Coronary artery (tissue), 2 donors: ENCODE measurements around the gene FIGLA.

Experiments used
- DNase-seq: peaks from one replicate; pipeline ENCODE4 v3.0.0-alpha.2; 2017; ENCODE audit warnings: low spot score
- H3K27ac ChIP-seq, 2 donors: fragments of 200-600 bp; sonication (generic); one replicate each; pipeline ENCODE4 v1.5.1; 2016 to 2019
- H3K4me3 ChIP-seq: fragments of 200-600 bp; sonication (generic); 2 replicates; pipeline ENCODE4 v1.5.1; 2016; ENCODE audit warnings: mild to moderate bottlenecking, moderate library complexity
- CTCF ChIP-seq: fragments of 200-600 bp; sonication (generic); IDR thresholded peaks from one replicate; pipeline ENCODE4 v1.5.1; 2019; ENCODE audit warnings: antibody characterized with exemption

FIGLA gene

GRCh38 chr2:70790136-70790828 lies at the start of gene FIGLA:
TSS of gene FIGLA (minus strand) at chr2:70790643. CDS start at chr2:70790638, 5 bp downstream.
- TF ChIP-seq CTCF, result no peak
- Histone ChIP-seq H3K27ac (no peak within 1 kb of the TSS), H3K4me3 (peak within 1 kb of the TSS; percentile 57)
- DNase-seq, result no peak

- TF ChIP-seq CTCF, result no peak
- Histone ChIP-seq H3K4me3 (no peak overlapping the region), H3K27ac (no peak overlapping the region)
- no peak for DNase-seq
Measured at GRCh38 chr2:70837980-70838925, 47.8 kb upstream of the FIGLA start.

GRCh38 chr2:70835643-70836042 lies 45.2 kb upstream of the FIGLA start, which contains the start of gene CD207:
TSS of gene CD207 (minus strand) at chr2:70835816. CDS start at chr2:70835776, 40 bp downstream.
- Histone ChIP-seq H3K27ac (no peak within 1 kb of the TSS), H3K4me3 (no peak within 1 kb of the TSS)
- no peak for DNase-seq
- TF ChIP-seq CTCF, result no peak

- no peak for TF ChIP-seq CTCF
Measured at GRCh38 chr2:70834881-70835280, 44.4 kb upstream of the FIGLA start.

GRCh38 chr2:70834106-70834505 lies 43.7 kb upstream of the FIGLA start:
- no peak overlapping the region for H3K4me3 ChIP-seq
- H3K27ac ChIP-seq, result no peak overlapping the region
- no peak for DNase-seq
- no peak for TF ChIP-seq CTCF

More at GRCh38 chr2:70834881-70835280, 44.4 kb upstream of the FIGLA start:
- DNase-seq, result no peak
- H3K27ac ChIP-seq, result no peak overlapping the region
- H3K4me3 ChIP-seq, result no peak overlapping the region

- no peak for DNase-seq
- H3K4me3 ChIP-seq, result no peak overlapping the region
- TF ChIP-seq CTCF, result no peak
- H3K27ac ChIP-seq, result no peak overlapping the region
Measured at GRCh38 chr2:70833246-70833645, 42.8 kb upstream of the FIGLA start.
